GM21723 (cell line): Measurements from ENCODE around the gene PLCL2.
A peak's percentile ranks its signal among the peaks of the same experiment; 100 is the strongest.

ENCODE experiments used
- ATAC-seq: cut with Tn5 transposase; IDR thresholded peaks from one replicate; pipeline ENCODE4 v1.9.1; 2021; ENCODE audit warnings: mild to moderate bottlenecking, moderate library complexity; ENCODE audit not compliant: unreplicated experiment

Gene PLCL2

GRCh38 chr3:16884748-16885592, at the start of gene PLCL2:
TSS of gene PLCL2 (plus strand) at chr3:16884955. CDS start at chr3:16885040, 85 bp downstream.
- peak; percentile 40 for ATAC-seq

GRCh38 chr3:16836505-16837237, 48.1 kb upstream of the PLCL2 start:
- ATAC-seq: no peak

DNA sequence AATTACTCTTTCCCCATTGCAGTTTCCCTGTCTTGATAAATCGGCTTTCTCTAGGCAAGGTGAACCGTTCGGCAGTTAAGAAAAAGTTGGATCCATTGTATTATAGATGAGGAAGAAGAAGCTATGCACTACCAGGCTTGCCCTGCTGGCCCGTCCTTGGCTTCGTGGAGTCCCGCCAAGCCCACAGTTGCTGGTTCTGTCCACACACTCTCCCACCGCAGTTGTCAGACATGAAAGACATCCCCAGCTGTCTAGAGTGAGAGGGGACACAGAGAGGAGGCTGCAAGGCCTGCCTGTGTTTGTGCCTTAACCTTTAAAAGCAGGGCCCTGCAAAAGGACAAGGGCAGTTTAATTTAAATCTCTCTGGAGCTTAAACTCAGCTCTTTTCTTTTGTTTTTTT, 47.2 kb upstream of the PLCL2 start:
- no peak for ATAC-seq

- ATAC-seq: no peak
Measured at GRCh38 chr3:16838561-16838960, 46.2 kb upstream of the PLCL2 start.

DNA sequence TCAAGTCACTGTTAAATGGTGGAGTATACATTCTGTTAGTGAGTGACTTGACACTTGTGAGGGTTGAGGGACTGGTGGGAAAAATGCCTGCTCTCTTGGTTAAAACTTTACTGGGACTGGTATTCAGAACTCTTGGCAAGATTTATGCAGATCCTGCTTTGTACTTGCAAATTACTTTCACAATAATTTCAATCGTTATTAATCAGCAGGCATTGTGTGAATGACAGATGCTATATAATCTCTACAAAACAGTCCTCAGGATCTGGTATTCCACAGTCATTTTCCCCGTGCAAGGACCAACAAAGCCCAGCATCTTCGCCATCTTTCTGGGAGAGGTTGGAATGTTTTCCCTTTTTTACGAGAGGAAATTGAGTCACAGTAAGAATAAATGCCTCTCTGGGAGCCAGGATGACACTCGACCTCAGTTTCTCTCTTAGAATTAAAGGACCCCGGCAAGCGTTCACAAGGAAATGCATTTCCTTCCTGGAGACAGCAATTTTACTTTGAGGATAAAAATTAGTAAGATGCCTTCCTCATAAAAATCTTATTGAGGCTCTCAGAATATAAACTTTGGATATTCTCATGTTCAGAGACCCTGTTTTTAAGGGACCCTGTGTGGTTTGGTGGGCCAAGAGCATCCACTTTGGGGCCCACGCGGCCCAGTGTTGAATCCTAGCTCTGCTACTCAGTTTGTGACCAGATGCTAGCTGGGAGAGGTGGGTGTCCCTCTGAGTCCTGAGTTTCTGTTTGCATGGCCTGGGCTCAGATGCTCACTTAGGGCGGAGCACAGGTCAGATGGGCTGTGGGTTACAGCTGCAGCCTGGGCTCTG, 45.3 kb upstream of the PLCL2 start:
- ATAC-seq: no peak

- no peak for ATAC-seq
Measured at GRCh38 chr3:16840101-16840424, 44.7 kb upstream of the PLCL2 start.

DNA sequence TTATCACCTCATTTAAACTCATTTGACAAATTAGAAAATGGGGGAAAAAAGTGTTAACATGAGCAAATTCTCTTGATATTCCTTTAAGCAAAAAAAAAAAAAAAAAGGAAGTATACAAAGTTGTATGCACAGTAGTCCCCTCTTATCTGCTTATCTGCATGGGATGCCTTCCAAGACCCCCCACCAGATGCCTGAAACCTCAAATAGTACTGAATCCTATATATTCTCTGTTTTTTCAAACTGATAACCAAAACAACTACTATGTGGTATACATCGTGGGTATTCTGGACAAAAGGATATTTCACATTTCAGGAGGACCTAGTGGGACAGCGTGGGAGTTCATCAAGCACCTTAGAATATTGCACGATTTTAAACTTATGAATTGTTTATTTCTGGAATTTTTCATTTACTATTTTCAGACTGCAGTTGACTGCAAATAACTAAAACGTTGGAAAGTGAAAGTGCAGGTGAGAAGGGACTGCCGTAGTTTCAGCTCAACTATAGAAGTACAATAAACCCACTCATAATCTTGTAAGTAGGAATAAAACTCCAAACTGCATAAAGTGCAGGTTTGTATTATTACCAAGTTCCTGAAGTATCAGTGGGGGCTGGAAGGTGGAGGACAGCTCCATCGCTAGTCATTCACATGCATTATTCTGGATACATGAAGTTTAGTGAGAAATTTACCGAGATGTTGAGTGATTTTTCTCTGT, 43.6 kb upstream of the PLCL2 start:
- no peak for ATAC-seq

DNA sequence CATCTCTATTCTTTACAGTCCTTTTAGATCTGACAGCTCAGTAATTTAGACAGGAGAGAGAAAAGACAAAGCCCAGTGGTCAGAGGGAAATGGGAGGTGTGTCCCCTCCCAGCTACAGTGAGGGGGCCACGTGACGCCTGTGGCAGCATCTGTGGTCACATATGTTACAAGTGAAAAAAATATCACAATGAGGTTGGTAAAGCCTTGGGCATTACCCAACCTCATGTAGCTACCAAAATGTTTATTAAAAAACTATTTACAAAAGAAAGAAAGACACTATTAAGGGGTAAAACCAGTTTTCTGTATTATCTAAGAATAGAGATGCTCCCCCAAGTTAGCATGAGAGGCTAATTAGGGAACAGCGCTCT, 42.9 kb upstream of the PLCL2 start:
- ATAC-seq: peak; percentile 75

- peak; percentile 69 for ATAC-seq
Measured at GRCh38 chr3:16842272-16843270, 42.2 kb upstream of the PLCL2 start.

DNA sequence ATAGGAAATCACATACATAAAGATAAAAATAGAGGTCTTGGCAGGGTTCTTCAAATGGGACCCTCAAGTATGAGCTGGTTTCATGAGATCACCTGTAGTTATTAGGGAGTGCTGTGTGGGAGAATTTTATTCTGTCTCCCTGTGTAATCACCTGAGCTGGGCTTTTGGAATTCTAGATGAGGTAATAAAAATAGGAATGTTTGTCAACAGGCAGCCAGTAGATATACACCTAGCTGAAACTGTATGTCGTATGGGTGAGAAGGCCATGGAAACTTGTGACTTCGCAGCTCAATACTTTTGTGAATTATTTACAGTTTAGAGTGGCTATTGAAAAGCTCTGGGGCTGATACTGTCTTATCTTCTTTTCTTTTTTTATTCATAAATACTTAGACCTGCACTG, 40.5 kb upstream of the PLCL2 start:
- ATAC-seq: no peak

GRCh38 chr3:16844791-16845190, 40.0 kb upstream of the PLCL2 start:
- ATAC-seq: no peak

GRCh38 chr3:16846373-16847080, 38.2 kb upstream of the PLCL2 start:
- no peak for ATAC-seq

DNA sequence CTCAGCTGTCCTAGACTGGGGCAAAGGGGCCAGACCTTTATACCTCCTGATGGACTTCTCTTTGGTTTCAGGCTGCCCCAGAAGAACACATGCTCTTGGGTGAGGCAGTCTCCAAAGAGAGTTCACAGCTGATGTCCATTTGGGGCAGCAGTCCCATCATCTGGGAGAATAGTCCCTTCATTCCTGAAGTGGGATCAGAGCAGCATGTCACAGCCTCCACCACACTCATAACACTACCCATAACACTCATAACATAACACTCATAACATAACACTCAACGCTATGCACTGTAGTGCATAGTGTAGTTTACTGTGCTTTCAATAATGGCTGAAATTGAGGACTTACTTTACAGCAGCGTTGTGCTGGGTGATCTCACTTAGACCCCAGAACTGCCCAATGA, 36.7 kb upstream of the PLCL2 start:
- ATAC-seq: no peak

DNA sequence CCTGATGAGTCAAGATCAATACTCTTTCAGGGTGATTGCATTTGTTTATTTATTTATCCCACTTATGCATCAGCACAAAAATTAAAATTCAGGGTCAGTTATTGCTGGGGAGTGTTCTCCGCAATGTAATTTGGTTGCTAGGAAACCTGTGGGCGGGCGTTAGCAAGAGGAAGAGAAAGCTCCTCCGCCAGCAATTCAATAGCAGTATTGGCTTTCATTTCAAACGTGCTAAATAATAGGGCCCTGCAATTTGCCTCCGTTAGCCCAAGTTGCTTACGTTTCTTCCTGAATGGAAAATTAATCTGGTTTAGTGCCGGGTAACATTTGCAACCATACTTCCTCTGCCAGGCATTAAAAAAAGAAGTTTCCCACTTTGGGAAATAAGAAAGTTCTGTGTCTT, 35.5 kb upstream of the PLCL2 start:
- ATAC-seq: peak; percentile 79

GRCh38 chr3:16849795-16850194, 35.0 kb upstream of the PLCL2 start:
- ATAC-seq: no peak

DNA sequence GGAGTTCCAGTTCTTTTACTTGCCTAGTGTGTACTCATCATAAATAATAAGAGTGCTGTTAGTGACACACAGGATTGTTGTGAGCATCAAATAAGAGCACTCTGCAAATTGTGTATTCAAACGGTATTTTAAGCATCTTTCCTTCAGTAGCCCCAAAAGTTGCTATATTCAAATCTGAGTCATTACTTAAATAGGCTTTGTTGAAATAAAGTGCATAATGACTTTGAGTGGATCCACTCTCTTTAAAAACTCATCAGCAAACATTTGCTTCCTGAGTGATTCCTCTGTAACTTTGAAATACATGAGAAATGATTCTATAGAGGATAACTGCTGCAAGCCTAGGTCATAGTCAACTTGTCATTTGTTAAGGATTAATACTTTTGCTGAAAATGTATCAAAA, 29.3 kb upstream of the PLCL2 start:
- ATAC-seq: no peak

DNA sequence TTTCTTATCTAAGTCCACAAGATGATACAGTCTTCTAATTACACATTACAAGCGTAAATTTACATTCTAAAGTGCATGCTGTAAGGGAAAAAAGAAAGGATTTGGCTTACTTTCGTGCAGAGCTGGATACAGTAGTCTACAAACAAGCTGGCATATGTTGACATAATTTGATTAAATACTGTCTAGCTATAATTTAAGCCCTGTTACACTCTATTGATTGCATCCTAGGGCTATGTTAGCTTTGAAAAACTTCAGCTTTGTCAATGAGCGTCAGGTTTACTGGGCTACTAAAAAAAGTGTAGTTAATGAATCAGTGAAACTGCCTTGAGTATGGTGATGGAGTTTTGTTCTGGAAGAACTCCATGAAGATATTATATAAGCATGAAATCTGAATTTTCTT, 24.5 kb upstream of the PLCL2 start:
- ATAC-seq: no peak

- no peak for ATAC-seq
Measured at GRCh38 chr3:16861432-16861831, 23.3 kb upstream of the PLCL2 start.
